ENCODE measurements around the gene CYP27C1.
"Not testable (repeated sequence)": the region's sequence is repeated elsewhere in the genome, so short reads cannot be mapped to it uniquely, and the experiment has no call there.

The CYP27C1 gene

DNA sequence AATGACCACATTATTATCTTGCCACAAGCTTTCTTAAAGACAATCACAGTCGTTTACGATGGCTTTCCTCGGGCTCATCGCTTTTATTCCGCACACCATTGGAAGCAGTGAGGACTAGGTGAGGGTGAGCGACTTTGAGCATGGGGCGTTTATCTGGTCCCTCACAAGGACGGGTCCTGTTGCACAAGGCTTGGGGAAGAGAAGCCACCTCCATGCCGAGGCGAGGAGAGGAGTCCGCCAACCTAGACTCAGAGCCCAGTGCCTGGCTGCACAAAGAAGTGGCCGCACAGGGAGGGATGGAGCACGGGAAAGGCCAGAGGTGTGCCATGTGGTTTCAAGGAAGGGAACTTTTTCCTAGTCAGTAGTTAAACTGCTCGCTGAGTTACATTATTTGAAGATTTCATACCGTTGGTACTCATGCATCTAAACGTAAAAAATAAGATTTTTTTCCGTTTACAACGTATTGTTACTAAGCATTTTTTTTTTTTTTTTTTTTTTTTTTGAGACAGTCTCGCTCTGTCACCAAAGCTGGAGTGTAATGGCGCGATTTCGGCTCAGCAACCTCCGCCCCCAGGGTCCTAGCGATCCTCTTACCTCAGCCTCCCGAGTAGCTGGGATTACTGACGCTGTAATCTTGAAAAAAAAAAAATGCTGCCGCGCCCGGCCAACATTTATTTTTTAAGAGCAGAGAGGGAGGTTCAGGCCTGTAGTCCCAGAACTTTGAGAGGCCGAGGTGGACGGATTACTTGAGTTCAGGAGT, 849 bp upstream of the CYP27C1 start:
- no peak for DNase-seq

DNA sequence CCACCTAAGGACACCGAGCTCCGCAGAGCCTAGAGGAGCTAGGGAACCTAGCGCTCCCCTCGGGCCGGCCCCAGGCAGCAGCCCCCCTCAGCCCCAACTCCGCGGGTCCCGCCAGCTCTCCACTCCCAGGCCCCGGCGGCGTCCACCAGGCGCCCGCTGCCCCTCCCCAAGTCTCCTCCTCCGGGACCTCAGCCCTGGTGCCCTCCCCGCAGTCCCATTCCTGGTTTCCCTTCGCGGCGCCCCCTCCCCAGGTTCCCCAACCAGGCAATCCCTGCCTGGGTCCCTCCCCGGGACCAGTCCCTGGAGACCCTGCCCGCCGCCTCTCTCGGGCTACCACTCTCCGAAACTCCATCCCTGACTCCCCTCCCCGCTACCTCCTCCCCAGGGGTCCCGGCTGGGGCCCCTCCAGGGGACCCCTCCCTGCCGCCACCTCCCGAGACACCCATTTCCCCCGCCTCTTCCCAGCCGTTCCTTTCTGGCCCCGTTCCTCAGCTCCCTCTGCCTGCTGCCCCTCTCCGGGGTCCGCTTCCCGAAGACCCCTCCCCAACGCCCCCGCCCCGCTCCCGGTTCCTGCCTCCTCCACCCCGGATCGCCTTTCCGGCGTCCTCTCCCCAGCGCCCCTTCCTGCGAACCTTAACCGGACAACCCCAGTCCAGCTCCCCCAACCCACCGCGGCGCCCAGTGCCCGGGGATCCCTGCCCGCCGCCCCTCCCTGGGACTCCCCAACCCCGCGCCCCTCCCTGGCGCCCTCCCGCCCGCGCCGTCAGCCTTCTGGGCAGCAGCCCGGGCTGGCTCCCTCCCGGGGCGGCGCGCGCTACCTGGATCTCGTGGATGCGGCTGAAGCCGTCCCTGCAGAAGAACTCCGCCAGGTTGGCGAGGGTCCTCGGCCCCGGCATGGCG, 678 bp downstream of the CYP27C1 start:
- peak; percentile 11 for DNase-seq

DNA sequence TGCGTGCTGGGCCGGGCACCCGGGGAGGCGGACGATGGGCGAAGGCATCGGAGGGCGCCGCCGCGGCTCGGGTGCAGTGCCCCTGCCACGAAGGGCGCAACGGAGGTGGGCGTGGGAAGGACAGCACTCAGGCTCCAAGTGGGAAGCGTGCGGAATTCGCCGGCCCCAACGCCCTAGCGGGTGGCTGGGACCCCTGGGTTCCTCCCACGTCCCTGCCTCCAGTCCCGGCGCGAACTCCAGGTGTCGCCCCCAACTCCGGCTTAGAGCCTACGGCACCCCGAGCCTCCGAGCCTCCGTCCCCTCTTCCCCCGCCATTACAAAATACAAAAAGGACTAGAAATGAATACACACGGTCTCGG, 1.3 kb downstream of the CYP27C1 start:
- no peak for DNase-seq

DNA sequence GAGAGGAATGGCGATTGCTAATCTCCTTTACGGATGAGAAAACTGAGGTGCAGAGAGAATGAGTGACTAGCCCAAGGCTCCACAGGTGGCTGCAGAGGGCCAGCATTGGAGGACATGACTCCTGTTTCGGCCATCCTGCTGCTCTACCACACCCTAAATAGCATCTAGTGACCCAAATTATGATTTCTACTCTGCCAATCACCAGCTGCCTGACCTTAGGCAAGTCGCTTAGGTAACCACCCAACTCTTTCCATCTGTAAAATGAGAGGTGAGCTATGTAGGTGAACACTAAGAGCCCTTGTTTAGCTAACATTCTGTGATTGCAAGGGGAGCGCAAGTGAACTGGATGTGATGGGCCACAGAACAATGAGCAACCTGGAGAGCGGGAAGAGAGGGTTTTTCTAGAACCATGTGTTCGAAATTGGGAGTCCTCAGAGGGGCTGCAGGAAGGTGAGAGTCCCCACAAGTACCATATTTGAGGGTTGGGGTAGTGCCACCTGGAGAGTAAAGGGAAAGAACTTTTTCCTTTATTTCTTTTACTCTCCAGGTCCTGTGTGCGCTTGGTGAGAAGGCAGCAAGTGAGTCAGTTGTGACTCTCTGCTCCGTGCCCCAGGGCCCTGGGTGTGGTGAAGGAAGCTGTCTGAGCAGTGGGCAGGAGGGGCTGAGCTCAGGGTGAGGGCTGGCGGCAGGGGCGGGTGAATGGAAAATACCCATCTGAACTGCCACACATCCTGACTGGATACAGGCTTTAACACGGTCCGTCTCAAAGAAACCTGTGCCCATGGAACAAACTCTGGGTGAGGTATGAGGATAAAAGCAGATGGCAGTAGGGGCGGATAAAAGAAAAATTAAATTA, 2.4 kb downstream of the CYP27C1 start:
- DNase-seq = no peak

DNA sequence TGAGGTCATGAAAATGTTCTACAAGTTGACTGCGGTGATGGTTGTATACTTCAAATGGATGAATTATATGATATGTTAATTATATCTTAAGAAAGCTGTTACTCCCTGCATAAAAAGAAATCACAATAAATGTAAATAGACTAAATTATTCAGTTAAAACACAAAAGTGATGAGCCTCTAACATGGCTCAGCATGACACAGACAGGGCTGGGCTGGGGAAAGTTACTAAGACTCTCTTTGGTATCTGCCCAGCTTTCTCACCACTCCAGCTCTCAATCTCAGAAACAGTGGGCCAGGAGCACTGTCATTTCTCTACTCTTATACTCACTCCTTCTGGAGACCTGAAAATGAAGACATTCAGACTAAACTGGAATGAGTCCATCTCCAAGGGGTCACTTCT, 3.5 kb downstream of the CYP27C1 start:
- no peak for DNase-seq

DNA sequence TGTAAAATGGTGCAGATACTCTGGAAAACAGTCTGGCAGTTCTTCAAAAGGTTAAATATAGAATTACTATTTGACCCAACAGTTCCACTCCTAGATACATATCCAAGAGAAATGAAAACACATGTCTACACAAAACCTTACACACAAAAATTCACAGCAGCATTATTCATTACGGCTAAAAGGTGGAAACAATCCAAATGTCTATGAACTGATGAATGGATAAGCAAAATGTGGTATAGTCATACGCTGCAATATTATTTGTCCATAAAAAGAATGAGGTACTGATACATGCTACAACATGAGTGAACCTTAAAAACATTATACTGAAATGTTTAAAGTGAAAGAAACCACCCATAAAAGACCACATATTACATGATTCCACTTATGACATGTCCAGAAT, 4.0 kb downstream of the CYP27C1 start:
- DNase-seq = no peak

DNA sequence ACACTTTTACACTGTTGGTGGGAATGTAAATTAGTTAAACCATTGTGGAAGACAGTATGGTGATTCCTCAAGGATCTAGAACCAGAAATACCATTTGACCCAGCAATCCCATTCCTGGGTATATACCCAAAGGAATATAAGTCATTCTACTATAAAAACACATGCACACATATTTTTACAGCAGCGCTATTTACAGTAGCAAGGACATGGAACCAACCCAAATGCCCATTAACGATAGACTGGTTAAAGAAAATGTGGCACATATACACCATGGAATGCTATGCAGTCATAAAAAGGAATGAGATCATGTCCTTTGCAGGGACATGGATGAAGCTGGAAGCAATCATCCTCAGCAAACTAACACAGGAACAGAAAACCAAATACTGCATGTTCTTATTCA, 5.9 kb downstream of the CYP27C1 start:
- DNase-seq = not testable (repeated sequence)

DNA sequence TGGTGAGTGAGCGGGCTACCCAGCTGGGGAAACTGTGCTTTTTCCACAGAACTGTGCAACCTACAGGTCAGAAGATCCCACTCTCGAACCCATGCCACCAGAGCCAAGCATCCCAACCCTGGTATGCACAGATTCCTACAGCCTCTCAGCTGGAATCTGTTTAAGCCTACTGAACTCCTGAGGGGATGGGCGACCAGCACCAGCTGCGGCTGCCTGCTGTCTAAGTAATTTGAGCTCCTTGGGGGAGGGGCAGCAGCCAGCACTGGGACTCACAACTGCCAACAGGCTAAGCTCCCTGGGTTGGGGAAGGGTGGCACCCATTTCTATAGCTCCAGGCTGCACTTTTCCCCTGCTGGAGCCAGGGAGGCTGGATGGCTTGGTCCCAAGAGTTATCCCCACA, 11.8 kb downstream of the CYP27C1 start:
- no peak for DNase-seq

DNA sequence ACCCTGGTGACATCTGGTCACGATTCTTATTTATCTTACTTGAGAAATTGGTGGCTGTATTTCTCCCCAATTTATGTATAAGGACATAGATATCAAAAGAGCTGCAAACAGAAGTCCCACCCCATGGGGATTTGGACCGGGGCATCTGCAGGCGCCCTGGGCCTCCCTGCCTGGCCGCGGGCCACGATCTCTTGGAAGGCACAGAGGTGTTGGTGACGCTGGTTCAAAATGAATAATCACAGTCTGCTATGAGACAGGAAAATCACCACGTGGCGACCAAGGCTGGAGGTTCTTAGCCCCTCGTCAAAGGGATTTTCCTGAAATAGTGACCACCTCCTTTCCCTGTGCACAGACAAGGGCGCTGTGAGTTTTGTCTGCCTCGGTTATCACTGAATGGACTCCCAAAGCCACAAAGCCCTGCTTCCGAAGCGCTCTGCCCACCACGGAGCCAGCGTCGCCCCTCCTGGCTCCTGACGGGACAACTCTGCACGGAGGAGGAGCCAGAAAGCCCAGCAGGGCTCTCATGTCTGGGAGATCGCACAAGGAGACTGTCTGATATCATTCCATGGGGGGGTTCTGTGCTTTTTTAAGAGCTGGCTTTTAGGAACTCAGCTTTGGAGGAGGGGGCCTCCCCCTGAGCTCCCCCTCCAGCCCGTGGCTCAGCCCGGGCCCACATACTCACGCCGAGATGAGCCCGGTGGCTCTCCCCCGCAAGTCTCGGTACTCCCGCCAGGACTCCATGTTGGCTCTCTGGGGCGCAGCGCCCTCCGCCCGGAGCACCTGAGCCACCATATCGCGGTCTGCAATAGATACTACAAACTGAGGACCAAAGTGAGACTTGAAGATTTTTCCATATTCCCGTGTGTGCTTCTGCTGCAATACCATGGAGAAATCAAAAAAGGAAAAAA, 14.6 kb downstream of the CYP27C1 start:
- no peak for DNase-seq

DNA sequence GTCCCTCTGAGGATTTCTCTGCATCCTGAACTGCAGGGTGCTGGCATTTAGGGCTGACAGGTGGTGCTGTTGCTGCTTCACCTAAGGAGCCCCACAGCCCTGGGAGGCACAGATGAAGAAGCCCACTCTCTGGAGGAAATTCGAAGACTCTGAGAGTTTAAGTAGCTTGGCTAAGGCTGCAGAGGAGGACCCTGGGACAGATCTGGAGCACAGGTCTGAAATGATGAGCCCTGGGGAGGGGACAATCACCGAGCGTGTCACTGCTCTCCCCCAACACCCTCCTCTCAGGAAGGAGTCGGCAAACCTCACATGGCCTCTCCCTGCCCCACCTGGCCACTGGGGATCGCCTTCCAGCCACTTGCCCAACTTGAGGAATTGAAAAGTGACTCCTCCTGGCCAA, 18.6 kb downstream of the CYP27C1 start:
- DNase-seq = no peak

DNA sequence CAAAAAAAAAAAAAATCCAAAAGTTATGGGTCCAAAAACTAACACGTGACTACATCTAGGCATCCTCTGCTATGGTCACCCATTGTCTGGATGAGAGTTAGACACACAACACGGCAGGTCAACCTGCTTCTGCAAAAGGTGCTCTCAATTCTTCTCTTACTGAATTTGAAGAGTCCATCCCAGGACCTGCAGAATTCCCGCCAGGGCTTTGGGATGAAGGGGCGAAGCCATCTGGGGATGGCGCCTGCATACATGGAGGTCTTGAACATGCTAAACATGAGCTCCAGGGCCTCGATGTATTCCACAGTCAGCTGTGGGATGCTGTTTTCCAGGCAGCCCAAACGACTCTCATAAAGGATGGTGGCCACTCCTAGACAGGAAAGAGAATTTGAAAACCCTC, 19.1 kb downstream of the CYP27C1 start:
- DNase-seq = no peak

DNA sequence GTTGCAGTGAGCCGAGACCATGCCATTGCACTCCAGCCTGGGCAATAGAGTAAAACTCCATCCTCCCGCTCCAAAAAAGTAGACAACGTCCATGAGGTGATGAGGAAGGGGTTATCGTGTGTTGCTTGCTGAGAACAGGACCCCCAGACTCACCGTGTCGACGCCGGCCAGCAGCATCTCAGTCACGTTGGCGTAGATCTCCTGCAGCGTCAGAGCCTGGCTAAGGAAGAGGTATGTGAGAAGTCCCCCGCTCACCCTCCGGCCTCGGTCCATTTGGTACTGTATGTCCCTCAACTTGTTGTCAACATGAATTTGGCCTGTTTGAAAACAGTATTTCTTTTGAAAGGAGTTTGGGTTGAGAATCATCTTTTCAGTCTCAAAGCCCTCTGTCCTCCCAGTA, 20.9 kb downstream of the CYP27C1 start:
- DNase-seq = no peak

DNA sequence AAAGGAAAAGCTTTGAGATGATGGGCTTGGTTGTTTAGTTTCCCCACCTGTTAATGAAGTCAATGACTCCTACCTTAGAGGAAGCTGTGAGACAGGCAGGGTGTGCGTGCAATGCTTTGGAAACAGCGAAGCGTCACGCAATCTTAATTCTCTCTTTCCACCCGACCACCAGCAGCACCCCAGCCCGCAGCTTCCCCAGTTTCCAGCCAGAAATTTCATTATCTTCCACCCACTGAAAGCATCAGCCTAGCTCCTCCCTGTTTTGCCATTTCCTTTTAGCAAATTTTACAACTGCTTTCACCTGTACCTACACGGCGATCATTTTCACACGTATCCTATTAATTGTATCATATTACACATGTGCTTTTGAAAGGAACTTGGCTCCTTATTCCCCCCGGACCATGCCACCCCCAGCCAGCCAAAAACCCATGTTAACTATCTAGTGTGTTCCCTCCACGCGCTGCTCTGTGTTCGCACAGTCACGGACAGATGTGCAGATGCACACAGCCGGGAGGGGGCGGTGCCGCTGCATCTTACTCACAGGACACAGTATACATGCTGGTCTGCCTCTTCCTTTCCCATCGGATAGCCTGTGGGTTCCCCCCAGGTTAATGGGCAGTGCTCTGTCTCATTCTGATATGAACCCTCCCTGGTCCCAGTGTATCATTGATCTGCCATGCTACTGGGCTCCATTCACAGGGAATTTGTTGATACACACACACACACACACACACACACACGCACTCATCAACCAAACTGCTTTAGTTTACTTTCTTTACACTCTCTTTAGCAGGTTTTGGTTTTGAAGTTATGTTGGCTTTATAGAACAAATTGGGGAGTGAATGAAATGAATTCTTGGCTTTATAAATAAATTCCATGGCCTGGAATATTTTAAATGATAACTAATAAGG, 22.4 kb downstream of the CYP27C1 start:
- DNase-seq = peak; percentile 64

DNA sequence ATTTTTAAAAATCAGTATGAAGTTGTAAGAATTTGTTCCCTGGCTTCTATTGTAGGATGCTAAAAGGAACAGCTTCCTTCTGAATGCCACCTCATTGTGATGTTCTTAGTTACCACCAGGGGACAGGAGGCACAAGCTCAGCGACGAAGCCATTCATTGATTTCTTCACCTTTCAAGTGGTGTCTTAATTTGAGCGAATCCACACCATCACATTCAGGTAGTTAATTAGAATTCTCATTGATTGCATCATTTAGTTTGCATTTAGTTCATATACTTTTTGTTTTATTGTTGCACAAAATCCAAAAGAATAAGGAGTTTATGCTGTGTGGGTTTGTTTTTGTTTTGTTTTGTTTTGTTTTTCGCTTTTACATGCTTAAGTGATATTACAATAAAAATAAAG, 23.1 kb downstream of the CYP27C1 start:
- DNase-seq = no peak

DNA sequence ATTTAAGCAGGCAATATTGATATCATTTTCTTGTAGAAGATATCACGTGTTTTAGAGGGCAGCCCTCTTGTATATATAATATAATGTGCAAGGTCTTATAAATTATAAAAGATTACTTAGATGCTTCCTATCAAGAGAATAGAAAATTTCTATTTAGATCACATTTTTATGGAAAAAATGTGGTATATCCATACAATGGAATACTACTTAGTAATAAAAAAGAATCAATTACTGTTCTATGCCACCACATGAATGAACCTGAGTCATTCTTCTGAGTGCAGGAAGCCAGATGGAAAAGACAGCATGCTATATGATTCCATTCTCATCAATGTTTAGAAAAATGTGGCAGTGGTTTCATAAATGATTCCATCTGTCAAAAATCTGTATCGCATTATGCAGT, 23.6 kb downstream of the CYP27C1 start:
- DNase-seq = no peak

DNA sequence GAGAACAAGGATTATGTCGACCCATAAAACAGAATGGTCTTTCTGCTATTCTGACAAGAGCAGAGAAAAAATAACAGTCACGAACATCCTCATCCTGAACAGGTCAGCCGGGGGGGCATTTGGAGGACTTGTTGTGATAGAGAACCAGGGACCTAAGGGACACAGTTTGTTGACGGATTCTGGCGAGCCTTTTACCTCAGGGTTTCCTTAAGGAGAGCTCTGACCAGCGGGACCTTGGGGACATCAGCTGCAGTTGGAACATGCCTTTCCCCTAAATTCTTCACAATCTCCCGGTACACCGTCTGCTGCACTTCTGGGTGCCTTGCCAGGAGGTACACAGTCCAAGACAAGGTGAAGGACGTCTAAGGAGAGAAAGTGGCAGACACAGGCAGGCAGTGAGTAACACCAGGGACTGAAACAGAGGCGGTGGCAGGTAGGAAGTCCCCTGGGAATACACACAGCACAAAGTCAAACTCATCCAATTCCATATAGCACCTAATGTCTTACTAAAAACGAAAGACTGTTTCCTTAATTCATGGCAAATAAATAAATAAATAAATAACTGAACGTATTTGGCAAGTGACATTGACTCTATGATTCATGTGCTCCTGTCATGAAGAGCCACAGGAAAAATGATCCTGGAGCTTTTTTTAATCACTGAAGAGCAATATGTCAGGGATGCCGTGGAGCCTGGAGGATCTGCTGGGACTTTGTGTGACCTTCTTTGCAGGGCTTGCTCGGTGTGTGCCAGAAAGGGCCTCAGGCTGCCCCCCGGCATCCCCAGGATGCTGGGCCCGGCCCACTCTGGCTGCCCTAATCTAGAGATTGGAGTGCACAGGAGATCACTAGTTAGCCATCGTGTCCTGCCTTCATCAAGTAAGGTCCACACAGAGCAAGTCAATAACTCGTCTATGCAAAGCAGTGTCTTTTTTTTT, 24.7 kb downstream of the CYP27C1 start:
- DNase-seq = no peak

DNA sequence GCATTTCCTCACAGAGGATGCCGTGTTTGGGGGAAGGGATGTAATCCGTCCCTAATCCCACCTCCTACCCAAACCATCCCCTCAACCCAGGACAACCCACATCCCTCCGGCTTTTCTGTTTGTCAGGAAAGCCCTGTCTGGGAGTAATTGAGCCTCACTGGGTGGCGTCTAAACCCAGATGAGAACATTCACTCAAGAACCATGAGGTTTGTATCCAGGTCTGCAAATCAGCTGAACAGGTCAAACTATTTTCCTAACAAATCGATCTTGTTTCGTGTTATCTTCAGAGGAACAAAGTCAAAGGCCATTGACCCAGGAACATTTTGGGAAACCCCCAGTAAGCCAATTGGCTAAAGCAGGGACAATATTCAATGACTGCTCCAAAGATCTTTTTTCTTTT, 25.7 kb downstream of the CYP27C1 start:
- DNase-seq = no peak

DNA sequence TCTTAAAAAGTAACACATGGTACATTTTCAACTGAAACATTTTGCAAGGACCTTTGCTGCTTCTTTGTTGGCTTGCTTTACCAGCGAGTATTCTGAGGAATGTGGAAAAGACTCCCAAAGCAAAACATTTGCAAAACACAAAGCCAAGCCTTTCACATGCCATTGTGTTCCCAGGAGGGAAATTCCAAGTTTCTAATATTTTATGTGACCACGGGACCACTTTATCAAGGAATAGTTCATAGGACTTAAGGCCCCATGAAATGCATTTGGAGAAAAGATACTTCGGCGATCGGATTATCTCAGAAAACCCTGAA, 26.2 kb downstream of the CYP27C1 start:
- no peak for DNase-seq

DNA sequence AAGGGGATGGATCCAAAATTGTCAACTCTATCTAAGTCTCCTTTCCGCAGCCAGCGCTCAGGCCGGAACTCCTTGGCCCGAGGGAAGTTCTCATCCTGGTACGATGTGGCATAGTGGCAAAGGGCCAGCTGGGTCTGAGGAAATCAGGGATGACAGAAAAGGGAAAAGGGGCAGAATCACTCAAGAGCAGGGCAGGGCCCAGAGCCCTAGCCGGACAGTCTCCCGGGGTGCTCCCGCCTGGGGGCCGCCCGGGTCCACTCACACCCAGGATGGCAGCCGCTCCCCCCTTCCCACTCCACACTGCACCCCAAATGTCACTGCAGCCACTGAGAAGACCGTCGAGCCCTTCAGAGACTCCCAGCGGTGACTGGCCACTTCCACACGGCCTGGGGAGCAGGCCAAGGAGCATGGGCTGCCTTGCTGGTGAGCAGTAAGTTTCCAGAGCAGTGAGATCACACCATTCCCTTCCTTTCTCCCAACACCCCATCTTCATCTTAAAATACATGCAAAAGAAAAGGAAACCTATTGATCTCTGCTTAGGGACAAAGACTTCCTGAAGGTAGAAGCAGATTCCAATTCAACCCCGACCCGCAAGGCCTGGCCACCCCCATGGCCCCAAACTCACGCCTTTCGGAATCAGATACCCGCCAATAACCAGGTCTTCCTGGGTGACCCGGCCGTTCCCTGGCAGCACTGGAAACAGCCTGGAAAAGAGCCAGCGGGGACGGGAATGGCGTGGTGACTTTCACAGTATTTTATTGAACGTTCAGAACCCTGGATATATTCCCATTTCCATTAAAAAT, 26.7 kb downstream of the CYP27C1 start:
- no peak for DNase-seq

Data from stimulated activated CD4-positive, alpha-beta T cell treated with anti-CD3 and anti-CD28 coated beads, Interleukin-4, amount 100 ng/mL, for 1 hour (primary cell).